ENCODE results near the gene SRXN1.

Gene SRXN1

DNA sequence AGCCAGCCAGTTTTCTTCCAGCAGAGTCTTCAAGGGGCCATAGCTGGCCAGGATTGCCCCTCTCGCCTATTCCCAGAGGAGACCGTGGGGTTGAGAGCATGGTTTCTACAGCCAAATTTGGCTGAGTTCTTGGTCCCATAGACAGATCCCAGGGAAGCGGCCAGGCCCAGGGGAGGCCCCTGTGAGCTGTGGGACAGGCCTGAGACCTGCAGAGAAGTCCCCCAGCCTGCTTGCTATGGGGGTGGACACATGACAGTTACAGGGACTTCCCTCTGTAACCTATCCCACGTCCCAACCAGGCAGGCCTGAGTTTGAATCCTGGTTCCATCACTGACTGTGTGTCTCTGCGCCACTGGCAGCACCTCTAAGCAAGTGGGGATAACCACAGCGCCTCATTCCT lies 45.5 kb downstream of the SRXN1 start:
- no peak for TF ChIP-seq CTCF (IDR thresholded peaks at IDR 0.05; ENCODE audit: low read length, missing control alignments)
- H3K4me3 ChIP-seq (replicated peaks; ENCODE audit: low read depth, low read length) = no peak overlapping the region
- no peak for DNase-seq (ENCODE audit: low read depth)

GRCh38 chr20:605237-605636 lies 47.8 kb downstream of the SRXN1 start:
- DNase-seq (ENCODE audit: low read depth) = no peak
- no peak overlapping the region for H3K4me3 ChIP-seq (replicated peaks; ENCODE audit: low read depth, low read length)
- no peak for TF ChIP-seq CTCF (IDR thresholded peaks at IDR 0.05; ENCODE audit: low read length, missing control alignments)

DNA sequence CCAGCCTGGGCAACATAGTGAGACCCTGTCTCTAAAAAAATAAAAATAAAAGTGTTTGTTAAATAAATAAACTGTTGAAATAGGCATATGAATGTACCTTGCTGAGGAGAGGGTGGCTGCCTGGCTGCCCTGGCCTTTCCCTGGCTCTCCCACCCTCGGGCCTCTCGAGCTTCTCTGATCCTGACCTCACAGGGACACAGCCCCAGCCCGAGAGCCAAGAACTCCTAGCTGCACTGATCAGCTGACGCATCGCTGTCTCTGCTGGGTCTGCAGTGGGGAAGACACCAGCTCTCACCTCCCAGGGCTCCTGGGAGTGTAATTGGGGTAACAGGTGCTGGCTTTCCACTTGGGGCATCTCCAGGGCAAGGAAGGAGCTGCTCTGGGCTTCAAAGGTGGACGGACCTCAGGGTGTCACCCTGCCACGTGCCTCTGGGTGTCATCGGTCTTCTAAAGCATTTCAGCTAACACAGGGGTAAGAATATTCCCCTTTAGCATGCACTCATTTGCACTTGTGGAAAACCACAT lies 49.8 kb downstream of the SRXN1 start:
- no peak for DNase-seq (ENCODE audit: low read depth)
- no peak overlapping the region for H3K4me3 ChIP-seq (replicated peaks; ENCODE audit: low read depth, low read length)
- no peak for TF ChIP-seq CTCF (IDR thresholded peaks at IDR 0.05; ENCODE audit: low read length, missing control alignments)

DNA sequence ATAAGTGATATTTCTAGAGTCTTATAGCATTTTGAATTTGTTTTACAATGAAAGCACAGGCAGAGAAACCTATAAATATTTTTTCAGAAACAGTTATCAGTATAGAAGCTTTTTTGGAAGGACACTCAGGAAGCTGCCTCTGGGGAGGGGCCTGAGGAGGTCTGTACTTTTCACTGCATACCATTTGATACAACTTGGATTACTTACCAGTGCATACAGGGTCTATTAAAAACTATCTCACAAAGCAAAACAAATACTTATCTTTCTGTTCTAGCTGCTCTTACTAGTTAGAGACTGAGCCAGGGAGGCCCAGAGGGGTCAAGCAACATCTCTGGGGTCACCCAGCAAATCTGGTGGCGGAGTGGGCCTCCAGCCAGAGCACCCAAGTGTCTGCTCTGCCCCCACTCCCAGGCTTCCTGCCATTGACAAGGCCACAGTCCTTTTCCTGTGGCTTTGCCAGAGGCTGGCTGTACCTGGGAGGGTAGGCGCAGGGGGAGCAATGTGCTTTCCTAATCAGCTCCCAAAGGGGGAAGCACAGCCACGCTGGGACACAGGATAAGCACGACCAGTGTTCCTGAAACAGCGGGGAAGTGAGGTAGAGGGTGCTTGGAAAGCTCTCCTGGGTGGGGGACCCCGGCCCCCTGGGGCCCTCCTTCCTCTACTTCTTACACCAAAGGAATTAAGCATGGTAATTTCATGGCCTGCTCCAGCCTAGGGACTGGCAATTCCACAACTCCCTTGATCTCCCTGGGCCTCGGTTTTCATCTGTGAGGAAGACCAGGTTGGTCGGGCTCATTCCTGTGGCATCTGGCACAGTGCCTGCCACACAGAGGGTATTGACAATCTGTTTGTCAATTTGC lies 50.7 kb downstream of the SRXN1 start:
- no peak for TF ChIP-seq CTCF (IDR thresholded peaks at IDR 0.05; ENCODE audit: low read length, missing control alignments)
- no peak for DNase-seq (ENCODE audit: low read depth)
- no peak overlapping the region for H3K4me3 ChIP-seq (replicated peaks; ENCODE audit: low read depth, low read length)

DNA sequence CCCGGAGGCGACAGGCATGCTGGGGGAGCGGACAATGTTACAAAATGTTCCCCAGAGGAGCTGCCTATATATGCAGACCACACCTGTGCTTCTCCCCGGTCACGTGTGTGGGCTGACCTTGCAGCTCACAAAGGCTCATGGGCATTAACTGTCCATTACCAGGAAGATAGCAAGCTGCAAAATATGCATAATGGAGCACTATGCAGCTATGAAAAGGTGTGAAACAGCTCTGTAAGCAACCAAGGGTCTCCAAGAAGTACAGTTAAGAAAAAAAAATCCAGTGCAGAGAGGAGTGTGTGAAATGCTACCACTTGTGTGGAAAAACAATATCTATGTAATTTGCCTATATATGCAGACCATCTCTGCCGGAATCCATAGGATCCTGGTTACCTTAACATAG lies 52.3 kb downstream of the SRXN1 start:
- H3K4me3 ChIP-seq (replicated peaks; ENCODE audit: low read depth, low read length) = no peak overlapping the region
- TF ChIP-seq CTCF (IDR thresholded peaks at IDR 0.05; ENCODE audit: low read length, missing control alignments) = no peak
- no peak for DNase-seq (ENCODE audit: low read depth)

GRCh38 chr20:600141-600540 lies 52.9 kb downstream of the SRXN1 start:
- DNase-seq (ENCODE audit: low read depth) = no peak
- TF ChIP-seq CTCF (IDR thresholded peaks at IDR 0.05; ENCODE audit: low read length, missing control alignments) = no peak
- no peak overlapping the region for H3K4me3 ChIP-seq (replicated peaks; ENCODE audit: low read depth, low read length)

Data from fibroblast of pulmonary artery (primary cell).